HG02610 (cell line): Measurements from ENCODE around the gene MAN1C1.
"Not testable (repeated sequence)": the region's sequence is repeated elsewhere in the genome, so short reads cannot be mapped to it uniquely, and the experiment has no call there.

Experiments used
- ATAC-seq: cut with Tn5 transposase; IDR thresholded peaks from one replicate; pipeline ENCODE4 v1.9.1; 2021; ENCODE audit warnings: mild to moderate bottlenecking, moderate library complexity; ENCODE audit not compliant: unreplicated experiment

MAN1C1 gene

GRCh38 chr1:25581764-25582163, 34.8 kb upstream of the MAN1C1 start:
- no peak for ATAC-seq

DNA sequence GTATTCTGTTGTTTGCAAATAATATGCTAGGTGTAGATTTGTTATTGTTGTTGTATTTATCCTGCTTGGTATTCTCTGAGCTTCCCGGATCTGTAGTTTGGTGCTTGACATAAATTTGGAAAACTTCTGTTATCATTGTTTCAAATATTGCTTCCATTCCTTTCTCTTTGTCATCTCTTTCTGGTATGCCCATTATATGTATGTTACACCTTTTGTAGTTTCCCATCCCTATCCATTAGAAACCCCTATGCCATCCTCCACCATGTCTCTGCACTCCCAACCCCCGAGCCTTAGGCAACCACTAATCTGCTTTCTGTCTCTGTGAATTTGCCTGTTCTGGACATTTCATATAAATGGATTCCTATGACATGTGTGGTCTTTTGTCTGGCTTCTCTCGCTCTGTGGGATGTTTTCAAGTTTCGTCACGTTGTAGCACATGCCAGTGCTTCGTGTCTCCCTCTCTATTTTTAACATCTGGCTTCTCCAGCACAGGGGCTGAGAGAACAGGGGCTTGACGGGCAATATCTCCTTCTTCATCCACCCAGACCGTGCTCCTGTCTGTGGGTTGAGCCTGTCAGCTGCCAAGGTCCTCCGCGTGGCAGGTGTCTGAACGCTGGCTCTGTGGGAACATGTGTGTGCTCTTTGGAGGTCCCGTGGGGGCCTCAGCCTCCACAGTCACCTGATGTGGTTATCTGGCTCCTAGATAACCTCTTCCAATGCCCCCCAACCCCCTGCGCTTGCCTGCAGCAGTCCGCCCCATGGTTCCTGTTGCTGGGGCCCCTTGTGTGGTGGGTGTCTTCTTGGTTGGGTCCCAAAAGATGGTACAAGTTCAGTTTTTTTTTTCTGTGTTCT, 32.8 kb upstream of the MAN1C1 start:
- no peak for ATAC-seq

GRCh38 chr1:25586181-25586588, 30.4 kb upstream of the MAN1C1 start:
- no peak for ATAC-seq

- ATAC-seq: no peak
These were observed 29.3 kb upstream of the MAN1C1 start for GRCh38 chr1:25587290-25587689.

- ATAC-seq: not testable (repeated sequence)
These were observed 28.4 kb upstream of the MAN1C1 start for GRCh38 chr1:25588224-25588623.

DNA sequence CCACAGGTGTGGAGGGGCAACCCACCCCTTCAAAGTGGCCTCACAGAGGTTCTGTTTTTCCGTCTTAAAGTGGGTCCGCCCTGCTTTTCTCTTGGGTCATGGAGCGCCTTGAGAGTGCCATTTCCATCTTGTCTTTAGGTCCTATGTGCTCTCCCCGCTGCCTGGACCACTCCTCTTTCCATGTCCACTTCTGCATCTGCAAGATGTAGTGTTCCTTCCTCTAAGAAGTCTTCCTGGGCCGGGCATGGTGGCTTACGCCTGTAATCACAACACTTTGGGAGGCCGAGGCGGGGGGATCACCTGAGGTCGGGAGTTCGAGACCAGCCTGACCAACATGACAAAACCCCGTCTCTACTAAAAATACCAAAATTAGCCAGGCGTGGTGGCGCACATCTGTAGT, 27.8 kb upstream of the MAN1C1 start:
- not testable (repeated sequence) for ATAC-seq

DNA sequence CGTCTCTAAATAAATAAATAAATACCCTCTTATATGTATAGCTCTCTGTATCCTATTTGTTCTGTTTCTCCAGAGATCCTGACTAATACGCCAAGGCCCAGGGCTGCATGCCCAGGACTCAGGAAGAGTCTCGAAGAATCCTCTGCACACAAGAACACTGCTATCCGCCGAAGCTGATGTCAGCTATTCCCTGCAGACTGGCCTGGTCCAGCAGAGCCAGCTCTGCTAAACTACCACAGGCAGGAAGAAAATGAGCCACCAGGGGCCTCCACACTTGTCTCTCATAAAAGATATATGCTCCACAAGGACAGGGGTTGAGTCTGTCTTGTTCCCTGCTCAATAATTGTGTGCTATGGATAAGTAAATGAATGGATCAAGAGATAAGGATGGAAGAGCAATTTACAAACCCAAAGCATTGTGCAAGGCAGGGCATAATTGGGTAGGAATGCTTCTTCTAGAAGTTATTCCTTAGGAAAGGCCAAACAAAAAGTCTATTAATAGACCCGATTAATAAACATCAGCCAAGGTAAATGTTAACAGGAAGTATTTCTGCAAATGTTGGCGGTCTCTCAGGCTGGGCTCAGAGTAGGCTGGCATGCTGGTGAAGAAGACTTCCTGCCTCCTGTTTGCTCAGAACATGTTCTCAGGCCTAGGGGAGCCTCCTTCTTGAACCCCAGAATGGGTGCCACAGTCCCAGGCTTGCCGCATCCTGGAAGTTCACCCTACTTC, 26.3 kb upstream of the MAN1C1 start:
- no peak for ATAC-seq

GRCh38 chr1:25593861-25594260, 22.7 kb upstream of the MAN1C1 start:
- no peak for ATAC-seq

GRCh38 chr1:25594971-25595370, 21.6 kb upstream of the MAN1C1 start:
- no peak for ATAC-seq

- not testable (repeated sequence) for ATAC-seq
These were observed 19.9 kb upstream of the MAN1C1 start for GRCh38 chr1:25596641-25597040.

- ATAC-seq: no peak
These were observed 17.7 kb upstream of the MAN1C1 start for GRCh38 chr1:25598879-25599278.

- ATAC-seq: no peak
These were observed 16.5 kb upstream of the MAN1C1 start for GRCh38 chr1:25599969-25600610.

GRCh38 chr1:25600971-25601699, 15.5 kb upstream of the MAN1C1 start:
- not testable (repeated sequence) for ATAC-seq

DNA sequence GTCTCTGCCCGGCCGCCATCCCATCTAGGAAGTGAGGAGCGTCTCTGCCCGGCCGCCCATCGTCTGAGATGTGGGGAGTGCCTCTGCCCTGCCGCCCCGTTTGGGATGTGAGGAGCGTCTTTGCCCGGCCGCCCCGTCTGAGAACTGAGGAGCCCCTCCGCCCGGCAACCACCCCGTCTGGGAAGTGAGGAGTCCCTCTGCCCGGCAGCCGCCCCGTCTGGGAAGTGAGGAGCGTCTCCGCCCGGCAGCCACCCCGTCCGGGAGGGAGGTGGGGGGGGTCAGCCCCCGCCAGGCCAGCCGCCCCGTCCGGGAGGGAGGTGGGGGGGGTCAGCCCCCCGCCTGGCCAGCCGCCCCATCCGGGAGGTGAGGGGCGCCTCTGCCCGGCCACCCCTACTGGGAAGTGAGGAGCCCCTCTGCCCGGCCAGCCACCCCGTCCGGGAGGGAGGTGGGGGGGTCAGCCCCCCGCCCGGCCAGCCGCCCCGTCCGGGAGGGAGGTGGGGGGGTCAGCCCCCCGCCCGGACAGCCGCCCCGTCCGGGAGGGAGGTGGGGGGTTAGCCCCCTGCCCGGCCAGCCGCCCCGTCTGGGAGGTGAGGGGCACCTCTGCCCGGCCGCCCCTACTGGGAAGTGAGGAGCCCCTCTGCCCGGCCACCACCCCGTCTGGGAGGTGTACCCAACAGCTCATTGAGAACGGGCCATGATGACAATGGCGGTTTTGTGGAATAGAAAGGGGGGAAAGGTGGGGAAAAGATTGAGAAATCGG, 12.6 kb upstream of the MAN1C1 start:
- ATAC-seq: not testable (repeated sequence)

DNA sequence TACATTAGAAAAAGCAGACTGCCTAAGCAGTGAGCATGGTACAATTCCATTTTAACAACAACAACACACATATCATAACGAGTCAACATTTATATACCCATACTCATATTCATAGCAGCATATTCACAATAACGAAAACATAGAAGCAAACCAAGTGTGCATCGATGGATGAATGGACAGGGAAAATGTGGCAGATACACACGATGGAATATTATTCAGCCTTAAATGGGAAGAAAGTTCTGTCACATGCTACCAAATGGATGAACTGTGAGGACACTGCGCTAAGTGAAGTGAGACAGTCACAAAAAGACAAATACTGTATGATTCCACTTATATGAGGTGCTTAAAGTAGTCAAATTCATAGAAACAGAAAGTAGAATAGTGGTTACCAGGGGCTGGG, 9.5 kb upstream of the MAN1C1 start:
- ATAC-seq: no peak

- ATAC-seq: no peak
These were observed 8.0 kb upstream of the MAN1C1 start for GRCh38 chr1:25608488-25609178.

DNA sequence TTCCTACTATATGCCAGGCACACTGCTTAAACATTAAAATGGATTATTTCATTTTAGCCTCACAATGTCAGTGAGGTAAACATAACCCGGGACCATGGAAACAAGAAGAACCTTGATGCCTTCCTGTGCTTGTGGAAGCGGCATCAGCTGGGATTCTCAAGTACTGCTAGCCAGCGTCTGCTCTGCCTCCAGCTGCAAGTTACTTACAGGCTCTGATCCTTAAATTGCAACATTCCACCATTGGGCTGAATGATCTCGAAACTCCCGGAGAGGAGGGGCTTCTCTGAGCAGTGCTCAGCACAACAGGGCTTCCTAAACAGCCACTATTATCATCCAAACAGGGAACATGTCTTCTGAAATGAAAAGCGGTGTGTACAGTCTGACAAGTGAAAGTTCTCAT, 6.7 kb upstream of the MAN1C1 start:
- ATAC-seq: no peak

GRCh38 chr1:25610822-25611630, 5.6 kb upstream of the MAN1C1 start:
- no peak for ATAC-seq

DNA sequence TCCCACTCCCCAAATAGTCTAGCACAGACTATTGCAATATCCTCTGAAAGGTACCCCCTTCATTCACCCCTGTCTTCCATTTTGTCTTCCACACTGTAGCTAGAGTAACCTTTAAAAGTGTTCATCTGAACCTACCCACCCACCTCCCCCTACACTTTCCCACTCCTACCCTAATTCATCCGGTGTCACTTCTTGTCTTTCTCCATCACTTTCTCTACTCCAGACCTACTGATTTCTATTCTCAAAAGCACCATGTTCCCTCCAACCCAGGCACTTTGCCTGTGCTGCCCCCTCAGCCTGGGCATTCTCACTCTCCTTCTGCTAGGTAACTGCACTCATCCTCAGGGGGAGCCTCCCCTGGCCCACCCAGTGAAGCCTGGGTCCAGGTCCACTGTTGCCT, 4.7 kb upstream of the MAN1C1 start:
- no peak for ATAC-seq
